K562 (cell line): ENCODE data around the gene TTLL3. TPM values are rescaled to one million over a fixed set of nuclear protein-coding genes. Genes with fewer than 3 reads are reported as not detected.

Experiments
- ATF7 ChIP-seq: fragments of 450-650 bp; IDR thresholded peaks from 2 replicates; pipeline ENCODE4 v1.7.1; 2014; ENCODE audit warnings: mild to moderate bottlenecking, moderate library complexity
- CREB3 ChIP-seq: fragments of 450-650 bp; conservative IDR thresholded peaks from 2 replicates; pipeline ENCODE4 v1.6.1; 2016; ENCODE audit warnings: missing genetic modification characterization, low read depth, mild to moderate bottlenecking, missing compliant biosample characterization, moderate library complexity
- CTCF ChIP-seq, 3 experiments: IDR thresholded peaks in 2 of 3; conservative IDR thresholded peaks in 1 of 3; 2 replicates each; pipeline ENCODE4 v1.5.1; 2011 to 2012; ENCODE audit warnings: low read length in 3 of 3, mild to moderate bottlenecking in 3 of 3, control low read depth in 2 of 3, improper control_type of control experiment in 1 of 3, inconsistent platforms in 1 of 3, low read depth in 1 of 3, mixed read lengths in 1 of 3, moderate library complexity in 1 of 3; ENCODE audit not compliant: insufficient read depth in 2 of 3
- CXXC5 ChIP-seq: fragments of 250-450 bp; sonication (Bioruptor Pico); IDR thresholded peaks from 2 replicates; pipeline ENCODE4 v1.8.0; 2022; ENCODE audit warnings: inconsistent platforms, mild to moderate bottlenecking, moderate library complexity
- DLX4 ChIP-seq: fragments of 250-450 bp; sonication (Bioruptor Pico); IDR thresholded peaks from 2 replicates; pipeline ENCODE4 v1.6.1; 2021; ENCODE audit warnings: mild to moderate bottlenecking
- ERF ChIP-seq: fragments of 450-650 bp; formaldehyde crosslinking; IDR thresholded peaks from 2 replicates; pipeline ENCODE4 v1.4.0; 2020; ENCODE audit warnings: mild to moderate bottlenecking, mixed read lengths
- HMGN3 ChIP-seq: IDR thresholded peaks from 2 replicates; pipeline ENCODE4 v1.6.1; 2011; ENCODE audit warnings: borderline replicate concordance, low read depth, mild to moderate bottlenecking, mixed read lengths, low read length; ENCODE audit not compliant: insufficient read length; ENCODE audit errors: extremely low read depth
- ID3 ChIP-seq, 2 experiments: fragments of 250-450 bp in 1 of 2; fragments of 450-650 bp in 1 of 2; sonication (Bioruptor Pico) in 1 of 2; IDR thresholded peaks; 2 replicates each; pipeline versions ENCODE4 v1.6.1 to v1.8.0; 2016 to 2021; ENCODE audit warnings: mild to moderate bottlenecking in 2 of 2, moderate library complexity in 2 of 2, missing compliant biosample characterization in 1 of 2, missing genetic modification characterization in 1 of 2
- RAD51 ChIP-seq: fragments of 450-650 bp; IDR thresholded peaks from 2 replicates; pipeline ENCODE4 v1.7.1; 2016; ENCODE audit warnings: low read depth, mild to moderate bottlenecking, borderline replicate concordance
- RNF219 ChIP-seq: fragments of 250-450 bp; sonication (Bioruptor Pico); IDR thresholded peaks from 2 replicates; pipeline ENCODE4 v1.5.0; 2022; ENCODE audit warnings: mild to moderate bottlenecking
- SIN3A ChIP-seq, 2 experiments: fragments of 150-350 bp in 1 of 2; IDR thresholded peaks; 2 replicates each; pipeline ENCODE4 v1.6.1; 2011 to 2016; ENCODE audit warnings: borderline replicate concordance in 2 of 2, low read depth in 2 of 2, low read length in 2 of 2, mild to moderate bottlenecking in 2 of 2, moderate library complexity in 2 of 2; ENCODE audit not compliant: control insufficient read depth in 1 of 2
- THRB ChIP-seq: fragments of 450-650 bp; formaldehyde crosslinking; conservative IDR thresholded peaks from 2 replicates; pipeline ENCODE4 v1.4.0; 2022; ENCODE audit warnings: mild to moderate bottlenecking, missing genetic modification characterization
- TRIM24 ChIP-seq, 2 experiments: fragments of 450-650 bp; IDR thresholded peaks; 2 replicates each; pipeline ENCODE4 v1.6.1; 2016
- ZNF165 ChIP-seq: fragments of 250-450 bp; sonication (Bioruptor Pico); IDR thresholded peaks from 2 replicates; pipeline ENCODE4 v1.4.0; 2020; ENCODE audit warnings: borderline replicate concordance
- ZNF280B ChIP-seq: fragments of 250-450 bp; sonication (Bioruptor Pico); IDR thresholded peaks from 2 replicates; pipeline ENCODE4 v1.5.1; 2021; ENCODE audit warnings: mild to moderate bottlenecking
- ZNF41 ChIP-seq: fragments of 250-450 bp; sonication (Bioruptor Pico); conservative IDR thresholded peaks from 2 replicates; pipeline ENCODE4 v1.4.0; 2020; ENCODE audit warnings: mild to moderate bottlenecking
- polyA plus RNA-seq, 8 experiments: library from polyadenylated mRNA; depleted of rRNA in 4 of 8; stranded (reverse) in 5 of 8; unstranded in 3 of 8; fragments of >200 nt; fragmentation: Nextera tagmentation in 2 of 8; fragmentation: Illumina TruSeq in 1 of 8; extraction: Ambion mirVana in 2 of 8; extraction: Trizol in 1 of 8; gene quantifications; 2 replicates each; pipeline versions ENCODE4 v1.2.1 to v1.2.3, GENCODE V29; 2011 to 2014; ENCODE audit warnings: inconsistent platforms in 1 of 8, missing spikeins in 1 of 8
- total RNA-seq, 7 experiments: library from RNA; depleted of rRNA in 6 of 7; stranded (reverse); fragments of >200 nt in 6 of 7; fragmentation: Illumina TruSeq in 2 of 7; extraction: Trizol in 2 of 7; gene quantifications; 2 replicates each; pipeline versions ENCODE4 v1.2.1 to v1.2.3, GENCODE V29; 2011 to 2021; ENCODE audit warnings: low replicate concordance in 1 of 7

Gene TTLL3
- total and polyA plus RNA-seq, 9 of the 15 experiments (the other 6 are each of a cell fraction or from before 2014, with no cell fraction given), result 8.9 to 106 (median 33.2) TPM

- no peak for TF ChIP-seq CREB3
- no peak for TF ChIP-seq ZNF280B (CRISPR knock-in tag)
- TF ChIP-seq ERF (CRISPR knock-in tag), result 0 out of 2 replicates have a peak, but pooled peaks have one; percentile 35
- no peak for TF ChIP-seq TRIM24 (IDR thresholded peaks at IDR 0.05)
- no peak for TF ChIP-seq ZNF41 (CRISPR knock-in tag)
- TF ChIP-seq ATF7, result peak; percentile 43; the same call in 1 of the 2 replicates
- no peak for TF ChIP-seq DLX4 (CRISPR knock-in tag)
- no peak for TF ChIP-seq RAD51
- no peak for TF ChIP-seq ID3 (CRISPR knock-in tag; IDR thresholded peaks at IDR 0.05)
- TF ChIP-seq ID3 (tag; IDR thresholded peaks at IDR 0.05), result no peak
- no peak; the same call in 1 of the 2 replicates for TF ChIP-seq CXXC5 (CRISPR knock-in tag)
- TF ChIP-seq HMGN3, result no peak
- no peak for TF ChIP-seq ZNF165 (CRISPR knock-in tag)
- no peak for TF ChIP-seq THRB (CRISPR knock-in tag)
- TF ChIP-seq CTCF (IDR thresholded peaks at IDR 0.05 in 2 of 3, conservative IDR thresholded peaks at IDR 0.05 in 1 of 3; ENCODE audit: insufficient read depth in 2 of 3, low read depth in 1 of 3, low read length in 3 of 3), result no peak
- no peak for TF ChIP-seq SIN3A (IDR thresholded peaks at IDR 0.05; ENCODE audit: borderline replicate concordance in 2 of 2, control insufficient read depth in 1 of 2, low read depth in 2 of 2, low read length in 2 of 2)
- TF ChIP-seq RNF219 (CRISPR knock-in tag), result no peak
Measured at GRCh38 chr3:9769426-9770275, 40.4 kb upstream of the TTLL3 start, which contains the start of gene CAMK1 (continued).
